Fibroblast of lung (primary cell): ENCODE data around the gene SMIM31. TPM values are rescaled to one million over a fixed set of nuclear protein-coding genes. Genes with fewer than 3 reads are reported as not detected.

Experiments
- DNase-seq, 2 donors: peaks; one replicate each; pipeline versions ENCODE4 v3.0.0 to v3.0.0-alpha.2; 2010; ENCODE audit warnings: low read depth in 2 of 2
- H2AFZ ChIP-seq: 2 replicates; pipeline ENCODE4 v1.5.1; 2012; ENCODE audit warnings: low read length, control low read depth, inconsistent platforms
- H3K27ac ChIP-seq: 2 replicates; pipeline ENCODE4 v1.5.1; 2011; ENCODE audit warnings: low read length, control low read depth; ENCODE audit not compliant: insufficient read depth
- H3K27me3 ChIP-seq: 2 replicates; pipeline ENCODE4 v1.5.1; 2011; ENCODE audit warnings: mild to moderate bottlenecking, low read length; ENCODE audit not compliant: control insufficient read depth, insufficient read depth
- H3K36me3 ChIP-seq: 2 replicates; pipeline ENCODE4 v1.5.1; 2011; ENCODE audit warnings: low read length; ENCODE audit not compliant: control insufficient read depth, insufficient read depth
- H3K4me1 ChIP-seq: 2 replicates; pipeline ENCODE4 v1.5.1; 2011; ENCODE audit warnings: low read length; ENCODE audit not compliant: control insufficient read depth, insufficient read depth; ENCODE audit errors: extremely low read depth
- H3K4me2 ChIP-seq: 2 replicates; pipeline ENCODE4 v1.5.1; 2011; ENCODE audit warnings: low read length, control low read depth; ENCODE audit not compliant: insufficient read depth; ENCODE audit errors: extremely low read depth
- H3K4me3 ChIP-seq, 4 experiments: fragments of 200-600 bp in 1 of 4; sonication (generic) in 1 of 4; replicated peaks in 1 of 4; 2 replicates each; pipeline ENCODE4 v1.5.1; 2011 to 2016; ENCODE audit warnings: low read length in 4 of 4, low read depth in 3 of 4, mild to moderate bottlenecking in 3 of 4, control low read depth in 2 of 4, inconsistent platforms in 1 of 4, mixed read lengths in 1 of 4; ENCODE audit not compliant: insufficient read depth in 1 of 4; ENCODE audit errors: control extremely low read depth in 1 of 4
- H3K79me2 ChIP-seq: 2 replicates; pipeline ENCODE4 v1.5.1; 2012; ENCODE audit warnings: mild to moderate bottlenecking, low read length, inconsistent platforms; ENCODE audit not compliant: control insufficient read depth, insufficient read depth
- H3K9ac ChIP-seq: 2 replicates; pipeline ENCODE4 v1.5.1; 2011; ENCODE audit warnings: mild to moderate bottlenecking, low read length, control low read depth; ENCODE audit not compliant: insufficient read depth
- H3K9me3 ChIP-seq: 2 replicates; pipeline ENCODE4 v1.5.1; 2012; ENCODE audit warnings: low read depth, low read length; ENCODE audit not compliant: control insufficient read depth, insufficient read depth
- H4K20me1 ChIP-seq: 2 replicates; pipeline ENCODE4 v1.5.1; 2011; ENCODE audit warnings: low read length; ENCODE audit not compliant: control insufficient read depth, insufficient read depth; ENCODE audit errors: extremely low read depth
- CTCF ChIP-seq, 2 donors: IDR thresholded peaks in 1 of 2; conservative IDR thresholded peaks in 1 of 2; 1 replicate in 1 of 2; 2 replicates in 1 of 2; pipeline ENCODE4 v1.5.1; 2011 to 2012; ENCODE audit warnings: low read length in 2 of 2, control low read depth in 1 of 2, inconsistent platforms in 1 of 2, low read depth in 1 of 2, mild to moderate bottlenecking in 1 of 2
- EZH2 ChIP-seq: IDR thresholded peaks from 2 replicates; pipeline ENCODE4 v1.5.1; 2012; ENCODE audit warnings: low read length, control low read depth, mild to moderate bottlenecking; ENCODE audit errors: missing control alignments
- polyA plus RNA-seq, 2 donors: library from polyadenylated mRNA; depleted of rRNA in 1 of 2; stranded (reverse) in 1 of 2; unstranded in 1 of 2; fragments of >200 nt; gene quantifications; 2 replicates each; pipeline ENCODE4 v1.2.1, GENCODE V29; 2011 to 2012; ENCODE audit warnings: missing spikeins in 1 of 2
- total RNA-seq: library from RNA; depleted of rRNA; stranded (reverse); fragments of >200 nt; gene quantifications from 2 replicates; pipeline ENCODE4 v1.2.1, GENCODE V29; 2014

SMIM31 gene
- total and polyA plus RNA-seq, 2 donors (not counting 1 experiment from before 2014, with no cell fraction given) = not detected

- no peak for TF ChIP-seq EZH2
- no peak for TF ChIP-seq CTCF (conservative IDR thresholded peaks at IDR 0.05 in 1 of 2, IDR thresholded peaks at IDR 0.05 in 1 of 2; ENCODE audit: low read depth in 1 of 2, low read length in 2 of 2)
- Histone ChIP-seq H3K4me2 (no peak overlapping the region), H3K79me2 (no peaks in the 10 kb centered on the region), H3K4me3 (no peak overlapping the region), H3K27ac (no peak overlapping the region), H3K4me1 (no peaks in the 10 kb centered on the region), H3K36me3 (no peaks in the 10 kb centered on the region), H3K9me3 (no peaks in the 10 kb centered on the region), H3K27me3 (no peaks in the 10 kb centered on the region), H2AFZ (no peak overlapping the region), H4K20me1 (no peaks in the 10 kb centered on the region), H3K9ac (no peak overlapping the region)
- DNase-seq = no peak
Observed at GRCh38 chr4:164761746-164762275, 7.9 kb downstream of the SMIM31 start.

GRCh38 chr4:164765096-164765495, 11.2 kb downstream of the SMIM31 start:
- Histone ChIP-seq H2AFZ (no peak overlapping the region), H4K20me1 (no peaks in the 10 kb centered on the region), H3K9ac (no peak overlapping the region), H3K4me3 (no peak overlapping the region), H3K27ac (no peak overlapping the region), H3K27me3 (no peaks in the 10 kb centered on the region), H3K9me3 (no peaks in the 10 kb centered on the region), H3K4me2 (no peak overlapping the region), H3K79me2 (no peaks in the 10 kb centered on the region), H3K4me1 (no peaks in the 10 kb centered on the region), H3K36me3 (no peaks in the 10 kb centered on the region)
- TF ChIP-seq CTCF (conservative IDR thresholded peaks at IDR 0.05 in 1 of 2, IDR thresholded peaks at IDR 0.05 in 1 of 2; ENCODE audit: low read depth in 1 of 2, low read length in 2 of 2) = no peak
- no peak for TF ChIP-seq EZH2
- DNase-seq = no peak

GRCh38 chr4:164765833-164766232, 11.9 kb downstream of the SMIM31 start:
- no peaks in the 10 kb centered on the region for H3K4me1 ChIP-seq
- no peaks in the 10 kb centered on the region for H3K36me3 ChIP-seq
- H3K9me3 ChIP-seq = no peaks in the 10 kb centered on the region
- no peaks in the 10 kb centered on the region for H4K20me1 ChIP-seq
- H3K27me3 ChIP-seq = no peaks in the 10 kb centered on the region
- no peak overlapping the region for H3K4me2 ChIP-seq
- no peak overlapping the region for H3K27ac ChIP-seq
- DNase-seq = no peak
- TF ChIP-seq CTCF (conservative IDR thresholded peaks at IDR 0.05 in 1 of 2, IDR thresholded peaks at IDR 0.05 in 1 of 2; ENCODE audit: low read depth in 1 of 2, low read length in 2 of 2) (no peak), EZH2 (no peak)
- H3K4me3 ChIP-seq = no peak overlapping the region
- H2AFZ ChIP-seq = no peak overlapping the region
- H3K9ac ChIP-seq = no peak overlapping the region
- no peaks in the 10 kb centered on the region for H3K79me2 ChIP-seq
